Lung (tissue), 12 donors: ENCODE measurements around the gene STAC3. TPM values are rescaled to one million over a fixed set of nuclear protein-coding genes. Genes with fewer than 3 reads are reported as not detected.

Source experiments
- ATAC-seq: fragments of 200-7000 bp; cut with Tn5 transposase; one replicate; pipeline ENCODE4 v1.9.1; 2020; ENCODE audit warnings: moderate number of reproducible peaks; ENCODE audit not compliant: insufficient read depth, low FRiP score
- DNase-seq, 3 donors: peaks; one replicate each; pipeline ENCODE4 v3.0.0-alpha.2; 2013 to 2017
- H3K27ac ChIP-seq, 2 donors: one replicate each; pipeline ENCODE4 v1.5.1; 2013; ENCODE audit warnings: mild to moderate bottlenecking in 2 of 2, moderate library complexity in 2 of 2, control low read depth in 1 of 2, inconsistent platforms in 1 of 2, low read depth in 1 of 2, low read length in 1 of 2
- H3K27me3 ChIP-seq, 3 donors: one replicate each; pipeline ENCODE4 v1.5.1; 2013; ENCODE audit warnings: low read length in 2 of 3; ENCODE audit not compliant: control insufficient read depth in 3 of 3, insufficient read depth in 3 of 3
- H3K36me3 ChIP-seq, 4 donors: one replicate each; pipeline ENCODE4 v1.5.1; 2013; ENCODE audit warnings: low read length in 4 of 4, mild to moderate bottlenecking in 1 of 4, moderate library complexity in 1 of 4; ENCODE audit not compliant: control insufficient read depth in 4 of 4, insufficient read depth in 4 of 4
- H3K4me1 ChIP-seq, 5 donors: one replicate each; pipeline ENCODE4 v1.5.1; 2013; ENCODE audit warnings: low read length in 5 of 5, mild to moderate bottlenecking in 2 of 5, moderate library complexity in 1 of 5; ENCODE audit not compliant: control insufficient read depth in 5 of 5, insufficient read depth in 5 of 5
- H3K4me3 ChIP-seq: one replicate; pipeline ENCODE4 v1.5.1; 2013; ENCODE audit warnings: mild to moderate bottlenecking, control low read depth, moderate library complexity
- H3K9ac ChIP-seq, 2 donors: one replicate each; pipeline ENCODE4 v1.5.1; 2013; ENCODE audit warnings: low read length in 2 of 2, control low read depth in 1 of 2; ENCODE audit not compliant: insufficient read depth in 1 of 2
- H3K9me3 ChIP-seq, 4 donors: one replicate each; pipeline ENCODE4 v1.5.1; 2013; ENCODE audit warnings: low read length in 3 of 4, mild to moderate bottlenecking in 1 of 4, moderate library complexity in 1 of 4; ENCODE audit not compliant: control insufficient read depth in 4 of 4, insufficient read depth in 3 of 4
- CTCF ChIP-seq: IDR thresholded peaks from 2 replicates; pipeline ENCODE4 v1.5.1; 2012; ENCODE audit warnings: mild to moderate bottlenecking; ENCODE audit errors: control extremely low read depth, extremely low read depth
- WGBS, 2 donors: extraction: QIAGEN DNeasy Blood & Tissue Kit; methylation state at CpG; one replicate each; pipeline ENCODE4 v1.1.7; 2013; 5-methylcytosine and 5-hydroxymethylcytosine counted together
- polyA plus RNA-seq, 2 donors: library from polyadenylated mRNA; stranded (reverse); fragments of 200-250 nt; gene quantifications; one replicate each; pipeline ENCODE4 v1.2.1, GENCODE V29; 2013
- total RNA-seq, 2 donors: library from RNA; depleted of rRNA in 1 of 2; stranded (reverse); fragments of >200 nt in 1 of 2; gene quantifications; one replicate each; pipeline ENCODE4 v1.2.1, GENCODE V29; 2014 to 2021
- donor health status: control.
- donor health status: control.
- donor health status: Bipolar disorder and iron deficiency.
- donor health status: healthy.
- donor health status: DM: yes; HTN: yes; CAD: no.

Gene STAC3
- total and polyA plus RNA-seq, 4 donors, result 1.7 to 7.4 (median 6.4) TPM

- no peak overlapping the region for H3K9ac ChIP-seq
- no peaks in the 10 kb centered on the region for H3K9me3 ChIP-seq
- H3K27ac ChIP-seq, result no peak overlapping the region
- peaks cover 0 to 70% (median 44%) of the 10 kb centered on the region in 3 donors for H3K27me3 ChIP-seq
- DNase-seq (no peak), ATAC-seq (no peak)
- TF ChIP-seq CTCF, result no peak
- H3K4me3 ChIP-seq, result no peak overlapping the region
- peaks cover 4 to 52% (median 11%) of the 10 kb centered on the region in 5 donors for H3K4me1 ChIP-seq
- no peaks in the 10 kb centered on the region for H3K36me3 ChIP-seq
- WGBS, 2 donors, result 1 to 2% methylated on average over 16 to 18 of the region's 18 CpGs
Observed at GRCh38 chr12:57242329-57242690, 8.7 kb downstream of the STAC3 start.

GRCh38 chr12:57241402-57242310 is 9.3 kb downstream of the STAC3 start:
- no peaks in the 10 kb centered on the region for H3K9me3 ChIP-seq
- no peaks in the 10 kb centered on the region for H3K36me3 ChIP-seq
- no peak overlapping the region for H3K27ac ChIP-seq
- peaks cover 4 to 58% (median 11%) of the 10 kb centered on the region in 5 donors for H3K4me1 ChIP-seq
- 7% methylated on average over 48 of the region's 48 CpGs for WGBS, 2 donors
- TF ChIP-seq CTCF, result no peak
- H3K9ac ChIP-seq, result no peak overlapping the region
- no peak for DNase-seq
- no peak for ATAC-seq
- H3K4me3 ChIP-seq, result no peak overlapping the region
- peaks cover 0 to 74% (median 48%) of the 10 kb centered on the region in 3 donors for H3K27me3 ChIP-seq

- 5 to 9% methylated on average over 19 of the region's 19 CpGs for WGBS, 2 donors
- no peak for ATAC-seq
- Histone ChIP-seq H3K36me3 (no peaks in the 10 kb centered on the region), H3K9ac (no peak overlapping the region), H3K4me3 (no peak overlapping the region), H3K27ac (no peak overlapping the region), H3K9me3 (no peaks in the 10 kb centered on the region), H3K27me3 (peaks cover under 1 to 81% (median 53%) of the 10 kb centered on the region in 3 donors), H3K4me1 (peaks cover 4 to 65% (median 11%) of the 10 kb centered on the region in 5 donors)
- DNase-seq, result peak in 1 of 3 donors; percentile 32
- TF ChIP-seq CTCF, result no peak
Observed at GRCh38 chr12:57240926-57241401, 10.0 kb downstream of the STAC3 start.
